Measurements from ENCODE around the gene ADRA2A.

The ADRA2A gene

GRCh38 chr10:111125102-111125501, 48.3 kb downstream of the ADRA2A start:
- H3K4me1 ChIP-seq (ENCODE audit: control insufficient read depth, insufficient read depth, low read length), result peaks cover 19% of the 10 kb centered on the region
- H3K27me3 ChIP-seq (ENCODE audit: control insufficient read depth, insufficient read depth, low read length), result peaks cover 3% of the 10 kb centered on the region; the same call in 1 of the 2 replicates
- no peak overlapping the region for H3K4me3 ChIP-seq (ENCODE audit: low read depth, low read length)
- H3K9me3 ChIP-seq (ENCODE audit: control insufficient read depth, insufficient read depth, low read depth, low read length), result no peaks in the 10 kb centered on the region
- H3K9ac ChIP-seq (ENCODE audit: low read length), result no peak overlapping the region
- no peak overlapping the region for H3K27ac ChIP-seq (ENCODE audit: low read depth, low read length)
- H3K36me3 ChIP-seq (ENCODE audit: control insufficient read depth, insufficient read depth, low read length), result no peaks in the 10 kb centered on the region

DNA sequence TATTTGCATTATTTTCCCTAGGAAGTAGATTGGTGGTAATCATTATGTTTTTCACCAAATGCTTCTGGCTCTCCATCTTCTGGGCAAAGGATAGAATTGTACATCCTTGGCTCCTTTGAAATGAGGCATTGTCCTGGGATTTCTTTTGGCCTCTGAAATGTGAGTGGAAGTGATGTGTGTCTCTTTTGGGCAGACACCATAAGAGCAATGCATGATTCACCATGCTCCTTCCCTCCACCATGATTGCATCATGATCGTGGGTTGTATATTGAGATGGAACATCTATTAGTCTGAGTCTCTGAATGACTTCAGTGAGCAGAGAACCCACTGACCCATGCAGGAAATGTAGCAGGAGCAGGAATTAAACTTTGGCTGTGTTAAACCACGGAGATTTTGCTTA, 49.2 kb downstream of the ADRA2A start:
- peaks cover 6% of the 10 kb centered on the region; the same call in 1 of the 2 replicates for H3K27me3 ChIP-seq (ENCODE audit: control insufficient read depth, insufficient read depth, low read length)
- H3K4me1 ChIP-seq (ENCODE audit: control insufficient read depth, insufficient read depth, low read length), result peaks cover 25% of the 10 kb centered on the region
- H3K36me3 ChIP-seq (ENCODE audit: control insufficient read depth, insufficient read depth, low read length), result no peaks in the 10 kb centered on the region

DNA sequence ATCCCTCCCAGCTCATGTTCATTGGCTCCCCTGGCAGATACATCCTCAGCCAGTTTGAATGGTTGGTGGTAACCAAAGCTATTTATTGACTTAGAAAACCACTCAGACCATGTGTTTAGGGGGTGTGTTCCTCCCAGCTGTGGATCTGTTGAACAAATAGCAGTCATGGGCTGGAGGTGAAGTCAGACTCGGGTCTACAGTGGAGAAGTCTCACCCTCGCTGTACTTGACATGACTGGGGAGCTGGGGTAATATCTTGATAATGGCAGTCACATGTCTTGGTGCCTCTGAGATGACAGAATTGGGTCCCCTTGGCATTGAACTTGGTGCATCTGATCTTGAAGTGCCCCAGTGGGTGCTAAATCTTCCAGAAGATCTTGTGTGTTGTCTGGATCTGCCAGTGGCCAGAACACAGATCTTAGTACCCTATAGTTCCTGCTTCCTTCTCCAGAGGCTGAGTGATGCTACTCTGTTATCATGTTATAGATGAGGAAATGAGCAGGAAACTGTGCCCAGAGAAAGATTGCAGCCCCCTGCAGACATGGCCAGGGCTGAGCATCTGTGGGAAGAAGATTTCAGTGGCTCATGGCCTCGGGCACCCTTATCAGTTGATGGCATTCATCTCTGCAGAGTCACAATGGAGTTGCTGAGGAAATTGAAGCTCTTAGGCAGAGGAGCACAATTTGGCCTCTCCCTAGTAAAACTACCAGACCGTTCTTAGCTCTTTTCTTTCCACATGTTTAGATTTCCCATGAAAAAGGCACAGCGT, 50.4 kb downstream of the ADRA2A start:
- Histone ChIP-seq H3K4me3 (ENCODE audit: low read depth, low read length) (no peak overlapping the region), H3K4me1 (ENCODE audit: control insufficient read depth, insufficient read depth, low read length) (peaks cover 28% of the 10 kb centered on the region), H3K9me3 (ENCODE audit: control insufficient read depth, insufficient read depth, low read depth, low read length) (no peaks in the 10 kb centered on the region), H3K27me3 (ENCODE audit: control insufficient read depth, insufficient read depth, low read length) (peaks cover 6% of the 10 kb centered on the region; the same call in 1 of the 2 replicates), H3K27ac (ENCODE audit: low read depth, low read length) (no peak overlapping the region), H3K36me3 (ENCODE audit: control insufficient read depth, insufficient read depth, low read length) (no peaks in the 10 kb centered on the region), H3K9ac (ENCODE audit: low read length) (no peak overlapping the region)

More for the DNA sequence above, 49.2 kb downstream of the ADRA2A start:
- Histone ChIP-seq H3K9me3 (ENCODE audit: control insufficient read depth, insufficient read depth, low read depth, low read length) (no peaks in the 10 kb centered on the region), H3K4me3 (ENCODE audit: low read depth, low read length) (no peak overlapping the region), H3K9ac (ENCODE audit: low read length) (no peak overlapping the region), H3K27ac (ENCODE audit: low read depth, low read length) (no peak overlapping the region)

DNA sequence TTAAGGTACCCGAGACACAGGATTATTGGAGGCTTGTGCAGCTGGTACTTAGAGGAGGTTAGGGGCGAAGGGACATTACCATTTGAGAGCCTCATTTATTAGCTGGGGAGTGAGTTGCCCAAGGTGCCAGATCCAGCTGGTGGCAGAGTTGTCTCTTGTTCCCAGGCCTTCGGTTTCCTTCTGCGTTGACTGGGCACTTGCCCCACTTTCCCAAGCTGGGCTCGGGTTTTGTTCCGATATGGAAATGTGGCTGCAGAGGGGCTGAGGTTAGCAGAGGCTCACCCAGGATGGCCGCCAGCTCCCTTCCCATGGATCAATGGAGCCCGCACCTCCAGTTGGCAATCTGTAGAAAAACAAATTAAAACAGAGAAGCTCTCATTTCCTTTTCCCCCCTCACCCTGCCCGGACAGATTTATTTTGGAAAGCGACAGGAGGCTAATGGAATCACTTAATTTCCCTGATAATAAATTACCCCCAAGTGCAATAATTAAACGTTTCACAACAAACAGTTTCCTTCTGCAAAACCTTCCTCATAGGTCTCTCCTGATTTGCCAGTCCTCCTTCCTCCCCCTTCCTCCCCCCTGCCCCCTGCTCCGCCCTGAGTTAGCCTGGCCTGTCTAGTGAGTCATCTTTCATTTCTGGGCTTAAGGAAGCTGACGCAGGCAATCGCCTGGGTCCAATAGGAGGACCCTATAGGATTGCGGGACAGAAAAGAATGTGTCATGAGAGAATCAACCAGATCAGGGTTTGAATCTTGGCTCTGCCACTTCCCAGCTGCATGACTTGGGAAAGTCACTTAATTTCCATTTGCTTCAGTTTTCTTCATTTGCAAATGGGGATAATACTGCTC, 51.7 kb downstream of the ADRA2A start:
- no peaks in the 10 kb centered on the region for H3K36me3 ChIP-seq (ENCODE audit: control insufficient read depth, insufficient read depth, low read length)
- H3K4me3 ChIP-seq (ENCODE audit: low read depth, low read length), result no peak overlapping the region
- H3K4me1 ChIP-seq (ENCODE audit: control insufficient read depth, insufficient read depth, low read length), result peaks cover 28% of the 10 kb centered on the region
- H3K27me3 ChIP-seq (ENCODE audit: control insufficient read depth, insufficient read depth, low read length), result peaks cover 6% of the 10 kb centered on the region; the same call in 1 of the 2 replicates
- H3K9me3 ChIP-seq (ENCODE audit: control insufficient read depth, insufficient read depth, low read depth, low read length), result no peaks in the 10 kb centered on the region
- H3K27ac ChIP-seq (ENCODE audit: low read depth, low read length), result no peak overlapping the region
- H3K9ac ChIP-seq (ENCODE audit: low read length), result no peak overlapping the region

DNA sequence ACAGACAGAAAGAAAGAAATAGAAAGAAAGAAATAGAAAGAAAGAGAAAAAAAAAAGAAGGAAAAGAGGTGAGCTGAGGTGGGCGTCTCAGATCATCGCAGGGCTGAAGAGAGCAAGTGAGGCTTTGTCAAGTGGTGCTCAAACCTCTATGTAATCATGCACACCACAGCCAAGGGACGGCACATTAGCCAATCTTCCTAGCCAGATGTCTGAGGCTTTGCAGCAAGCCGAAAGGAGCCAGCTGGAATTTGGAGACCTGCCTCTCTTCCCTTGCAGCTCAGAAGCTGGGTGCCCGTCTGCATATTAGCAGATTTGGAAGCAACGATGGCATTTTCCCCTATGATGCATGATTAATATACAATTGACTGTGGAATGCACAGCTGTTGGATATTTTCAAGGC, 52.5 kb downstream of the ADRA2A start:
- H3K27ac ChIP-seq (ENCODE audit: low read depth, low read length), result no peak overlapping the region
- H3K4me3 ChIP-seq (ENCODE audit: low read depth, low read length), result no peak overlapping the region
- peaks cover 6% of the 10 kb centered on the region; the same call in 1 of the 2 replicates for H3K27me3 ChIP-seq (ENCODE audit: control insufficient read depth, insufficient read depth, low read length)
- H3K9me3 ChIP-seq (ENCODE audit: control insufficient read depth, insufficient read depth, low read depth, low read length), result no peaks in the 10 kb centered on the region
- no peak overlapping the region for H3K9ac ChIP-seq (ENCODE audit: low read length)
- H3K4me1 ChIP-seq (ENCODE audit: control insufficient read depth, insufficient read depth, low read length), result peaks cover 28% of the 10 kb centered on the region
- H3K36me3 ChIP-seq (ENCODE audit: control insufficient read depth, insufficient read depth, low read length), result no peaks in the 10 kb centered on the region

DNA sequence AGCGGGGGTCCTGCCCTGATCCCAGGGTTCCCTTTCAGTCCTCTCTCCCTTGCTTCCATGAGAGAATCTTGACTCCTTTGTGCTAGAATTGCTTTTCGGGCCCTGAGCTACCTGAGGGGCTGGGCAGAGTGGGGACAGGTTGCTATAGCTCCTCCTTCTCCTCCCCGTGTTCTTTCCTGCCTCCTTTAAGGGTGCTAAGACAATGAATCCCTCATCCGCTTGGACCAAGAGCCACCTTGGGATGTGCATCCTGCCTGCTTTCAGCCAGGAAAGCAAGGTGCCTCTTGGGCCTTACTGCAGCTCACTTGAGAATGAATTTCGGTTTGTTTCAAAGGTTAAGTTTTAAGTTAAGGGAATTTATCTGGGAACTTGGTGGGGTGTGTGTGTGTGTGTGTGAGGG, 53.6 kb downstream of the ADRA2A start:
- Histone ChIP-seq H3K9ac (ENCODE audit: low read length) (no peak overlapping the region), H3K27me3 (ENCODE audit: control insufficient read depth, insufficient read depth, low read length) (peaks cover 6% of the 10 kb centered on the region; the same call in 1 of the 2 replicates), H3K9me3 (ENCODE audit: control insufficient read depth, insufficient read depth, low read depth, low read length) (no peaks in the 10 kb centered on the region), H3K36me3 (ENCODE audit: control insufficient read depth, insufficient read depth, low read length) (no peaks in the 10 kb centered on the region), H3K4me3 (ENCODE audit: low read depth, low read length) (no peak overlapping the region), H3K27ac (ENCODE audit: low read depth, low read length) (no peak overlapping the region), H3K4me1 (ENCODE audit: control insufficient read depth, insufficient read depth, low read length) (peaks cover 28% of the 10 kb centered on the region)
